GM18907 (cell line): ENCODE results near the gene KRTAP10-7.
"Not testable (repeated sequence)": the region's sequence is repeated elsewhere in the genome, so short reads cannot be mapped to it uniquely, and the experiment has no call there.

Experiments used
- ATAC-seq: cut with Tn5 transposase; IDR thresholded peaks from one replicate; pipeline ENCODE4 v1.9.1; 2021; ENCODE audit warnings: mild to moderate bottlenecking, moderate library complexity; ENCODE audit not compliant: unreplicated experiment

Gene KRTAP10-7

GRCh38 chr21:44628707-44629391 lies 28.5 kb downstream of the KRTAP10-7 start:
- no peak for ATAC-seq

- no peak for ATAC-seq
Measured at GRCh38 chr21:44630440-44630839, 30.0 kb downstream of the KRTAP10-7 start.

- no peak for ATAC-seq
Measured at GRCh38 chr21:44632067-44632466, 31.7 kb downstream of the KRTAP10-7 start.

GRCh38 chr21:44636209-44637017 lies 36.0 kb downstream of the KRTAP10-7 start:
- no peak for ATAC-seq

GRCh38 chr21:44637018-44637850 lies 36.8 kb downstream of the KRTAP10-7 start, which contains the start of gene KRTAP10-10:
KRTAP10-10 (plus strand) TSS chr21:44637356; CDS start chr21:44637418, 62 bp downstream.
- ATAC-seq, result no peak

- not testable (repeated sequence) for ATAC-seq
Measured at GRCh38 chr21:44637851-44638348, 37.5 kb downstream of the KRTAP10-7 start.

GRCh38 chr21:44638506-44639330 lies 38.3 kb downstream of the KRTAP10-7 start:
- ATAC-seq, result not testable (repeated sequence)

- no peak for ATAC-seq
Measured at GRCh38 chr21:44639331-44639655, 38.9 kb downstream of the KRTAP10-7 start.

- ATAC-seq, result no peak
Measured at GRCh38 chr21:44640761-44641160, 40.4 kb downstream of the KRTAP10-7 start.

GRCh38 chr21:44643741-44644310 lies 43.4 kb downstream of the KRTAP10-7 start:
- no peak for ATAC-seq

GRCh38 chr21:44644878-44645277 lies 44.5 kb downstream of the KRTAP10-7 start:
- no peak for ATAC-seq

GRCh38 chr21:44646366-44647221 lies 46.2 kb downstream of the KRTAP10-7 start, which contains the start of gene KRTAP10-11:
KRTAP10-11 (plus strand) TSS chr21:44646414; CDS start chr21:44646459, 45 bp downstream.
- not testable (repeated sequence) for ATAC-seq

GRCh38 chr21:44647222-44647552 lies 46.8 kb downstream of the KRTAP10-7 start:
- ATAC-seq, result no peak

GRCh38 chr21:44648557-44649311 lies 48.3 kb downstream of the KRTAP10-7 start:
- ATAC-seq, result no peak

- ATAC-seq, result no peak
Measured at GRCh38 chr21:44649521-44650100, 49.2 kb downstream of the KRTAP10-7 start.

GRCh38 chr21:44650265-44650972 lies 50.0 kb downstream of the KRTAP10-7 start:
- ATAC-seq, result no peak

GRCh38 chr21:44650973-44651675 lies 50.7 kb downstream of the KRTAP10-7 start:
- ATAC-seq, result no peak
